Measurements from ENCODE around the gene ABCA7. TPM values are rescaled to one million over a fixed set of nuclear protein-coding genes. Genes with fewer than 3 reads are reported as not detected.

Gene ABCA7
- total and polyA plus RNA-seq, 2 of the 13 experiments (the other 11 are each of a cell fraction or from before 2014, with no cell fraction given): 4.4 to 32.4 TPM

DNA sequence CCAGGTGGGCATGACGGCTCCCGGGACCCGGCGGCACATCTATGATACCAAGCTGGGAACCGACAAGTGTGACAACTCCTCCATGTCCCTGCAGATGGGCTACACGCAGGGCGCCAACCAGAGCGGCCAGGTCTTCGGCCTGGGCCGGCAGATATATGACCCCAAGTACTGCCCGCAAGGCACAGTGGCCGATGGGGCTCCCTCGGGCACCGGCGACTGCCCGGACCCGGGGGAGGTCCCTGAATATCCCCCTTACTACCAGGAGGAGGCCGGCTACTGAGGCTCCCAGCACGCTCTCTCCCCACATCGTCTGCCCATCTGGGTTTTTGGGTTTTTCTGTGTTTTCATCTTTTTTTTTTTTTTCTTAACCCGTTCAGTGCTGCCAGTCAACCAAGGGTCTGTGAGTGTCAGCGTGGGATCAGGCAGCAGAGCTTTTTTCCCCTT lies 2.3 kb upstream of the ABCA7 start:
- POLR2A ChIA-PET: interaction anchor here (1.1 kb wide), 1 partner anchor 12 kb away, joined by 3 read pairs; no protein-coding TSS in a partner anchor
- H3K36me3 ChIP-seq (replicated peaks in 1 of 2; ENCODE audit: control insufficient read depth in 1 of 2, insufficient read depth in 2 of 2, low read length in 2 of 2): peaks cover 4 to 23% of the 10 kb centered on the region in 2 experiments; a peak in 4 of 5 replicates
- no peak for DNase-seq (ENCODE audit: low spot score)
- TF ChIP-seq RBFOX2 (IDR thresholded peaks at IDR 0.05; ENCODE audit: low read depth, low read length): 0 out of 2 replicates have a peak, but pooled peaks have one; percentile 26
- 0 out of 2 replicates have a peak, but pooled peaks have one; percentile 47 for TF ChIP-seq HNRNPL (IDR thresholded peaks at IDR 0.05; ENCODE audit: low read depth, low read length)
- no peak for TF ChIP-seq ISX (CRISPR knock-in tag; conservative IDR thresholded peaks at IDR 0.05)
- no peaks in the 10 kb centered on the region for H4K20me1 ChIP-seq (ENCODE audit: insufficient read depth, low read length)
- H3K27me3 ChIP-seq (ENCODE audit: control insufficient read depth in 1 of 2, insufficient read depth in 2 of 2, low read length in 2 of 2): no peaks in the 10 kb centered on the region
- H3K9me3 ChIP-seq (ENCODE audit: low read length): no peaks in the 10 kb centered on the region
- intact Hi-C loops (cut with micrococcal nuclease; ENCODE audit: unreplicated experiment) (no loop called here), in situ Hi-C loops (cut with HindIII; ENCODE audit: extremely low pct_ligation_motif_present, low pct_unique_long_range_greater_than_20kb) (no loop called here)
- no peak overlapping the region for H3K27ac ChIP-seq (ENCODE audit: extremely low read length, insufficient read depth, low read length)
- peaks cover 25% of the 10 kb centered on the region for H3K4me1 ChIP-seq (ENCODE audit: insufficient read depth, low read length)
- H3K9ac ChIP-seq (ENCODE audit: insufficient read depth, low read depth, low read length): no peak overlapping the region
- 93% methylated on average over 19 of the region's 22 CpGs for WGBS (ENCODE audit: low lambda C conversion rate)
- H3K4me2 ChIP-seq (ENCODE audit: low read depth, low read length): no peak overlapping the region
- FAIRE-seq: no peak
- H2AFZ ChIP-seq (ENCODE audit: low read length): no peak overlapping the region
- H3K79me2 ChIP-seq (ENCODE audit: insufficient read depth, low read length): no peaks in the 10 kb centered on the region
- CTCF ChIA-PET (ENCODE audit: low intra/inter-chr PET ratio, low total read pairs): no interaction called here
- H3K4me3 ChIP-seq (replicated peaks in 1 of 3; ENCODE audit: insufficient read depth in 1 of 3, low read depth in 2 of 3, low read length in 3 of 3): no peak overlapping the region
- BruUV-seq (replicated peaks): no TSS peak
- ATAC-seq: no peak

DNA sequence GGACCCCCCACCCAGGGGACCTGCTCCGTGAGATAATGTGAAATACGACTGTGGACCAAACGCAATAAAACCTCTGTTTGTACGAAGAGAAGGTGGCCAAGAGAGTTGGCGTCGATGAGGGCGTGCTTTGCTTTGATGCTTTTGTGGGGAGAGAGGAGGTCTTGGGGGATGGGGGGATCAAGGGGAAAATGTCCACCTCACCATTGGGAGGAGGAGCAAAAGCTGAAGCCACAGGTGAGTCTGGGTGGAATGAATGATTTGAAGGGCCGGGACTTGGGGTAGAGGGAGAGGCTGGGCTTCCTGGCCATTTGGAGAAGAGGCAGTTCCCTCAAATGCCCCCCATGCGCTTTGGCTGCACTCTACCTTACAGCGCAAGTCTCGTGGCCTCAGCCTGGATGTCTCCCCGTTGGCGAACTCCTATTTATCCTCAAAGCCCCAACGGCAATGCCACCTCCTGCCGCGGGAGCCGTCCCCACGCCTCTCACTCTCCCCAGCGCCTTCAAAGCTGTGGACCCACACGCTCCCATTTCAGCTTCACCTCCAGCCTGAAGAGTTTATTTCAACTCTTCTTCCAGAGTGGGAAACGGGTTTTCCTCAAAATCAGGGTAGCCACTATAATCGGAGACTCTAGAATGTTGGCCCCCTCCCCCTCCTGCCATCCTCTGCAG lies 795 bp upstream of the ABCA7 start:
- no peak for DNase-seq (ENCODE audit: low spot score)
- peaks cover 25% of the 10 kb centered on the region for H3K4me1 ChIP-seq (ENCODE audit: insufficient read depth, low read length)

More for the DNA sequence above, 795 bp upstream of the ABCA7 start:
- Histone ChIP-seq H3K27me3 (ENCODE audit: control insufficient read depth in 1 of 2, insufficient read depth in 2 of 2, low read length in 2 of 2) (no peaks in the 10 kb centered on the region), H3K36me3 (replicated peaks in 1 of 2; ENCODE audit: control insufficient read depth in 1 of 2, insufficient read depth in 2 of 2, low read length in 2 of 2) (peaks cover 4 to 17% of the 10 kb centered on the region in 2 experiments; a peak in 4 of 5 replicates), H3K4me2 (ENCODE audit: low read depth, low read length) (peak overlapping the region; percentile 69), H3K4me3 (replicated peaks in 1 of 3; ENCODE audit: insufficient read depth in 1 of 3, low read depth in 2 of 3, low read length in 3 of 3) (peak overlapping the region in 1 of 3 experiments; percentile 79; a peak in 2 of 6 replicates), H3K27ac (ENCODE audit: extremely low read length, insufficient read depth, low read length) (no peak overlapping the region), H3K9me3 (ENCODE audit: low read length) (no peaks in the 10 kb centered on the region), H3K79me2 (ENCODE audit: insufficient read depth, low read length) (no peaks in the 10 kb centered on the region), H3K9ac (ENCODE audit: insufficient read depth, low read depth, low read length) (no peak overlapping the region), H4K20me1 (ENCODE audit: insufficient read depth, low read length) (no peaks in the 10 kb centered on the region), H2AFZ (ENCODE audit: low read length) (no peak overlapping the region)
- TF ChIP-seq, protein P1, sequence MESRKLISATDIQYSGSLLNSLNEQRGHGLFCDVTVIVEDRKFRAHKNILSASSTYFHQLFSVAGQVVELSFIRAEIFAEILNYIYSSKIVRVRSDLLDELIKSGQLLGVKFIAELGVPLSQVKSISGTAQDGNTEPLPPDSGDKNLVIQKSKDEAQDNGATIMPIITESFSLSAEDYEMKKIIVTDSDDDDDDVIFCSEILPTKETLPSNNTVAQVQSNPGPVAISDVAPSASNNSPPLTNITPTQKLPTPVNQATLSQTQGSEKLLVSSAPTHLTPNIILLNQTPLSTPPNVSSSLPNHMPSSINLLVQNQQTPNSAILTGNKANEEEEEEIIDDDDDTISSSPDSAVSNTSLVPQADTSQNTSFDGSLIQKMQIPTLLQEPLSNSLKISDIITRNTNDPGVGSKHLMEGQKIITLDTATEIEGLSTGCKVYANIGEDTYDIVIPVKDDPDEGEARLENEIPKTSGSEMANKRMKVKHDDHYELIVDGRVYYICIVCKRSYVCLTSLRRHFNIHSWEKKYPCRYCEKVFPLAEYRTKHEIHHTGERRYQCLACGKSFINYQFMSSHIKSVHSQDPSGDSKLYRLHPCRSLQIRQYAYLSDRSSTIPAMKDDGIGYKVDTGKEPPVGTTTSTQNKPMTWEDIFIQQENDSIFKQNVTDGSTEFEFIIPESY (CRISPR knock-in tag; IDR thresholded peaks at IDR 0.05): peak; percentile 29; the same call in 1 of the 2 replicates
- TF ChIP-seq, protein P2, sequence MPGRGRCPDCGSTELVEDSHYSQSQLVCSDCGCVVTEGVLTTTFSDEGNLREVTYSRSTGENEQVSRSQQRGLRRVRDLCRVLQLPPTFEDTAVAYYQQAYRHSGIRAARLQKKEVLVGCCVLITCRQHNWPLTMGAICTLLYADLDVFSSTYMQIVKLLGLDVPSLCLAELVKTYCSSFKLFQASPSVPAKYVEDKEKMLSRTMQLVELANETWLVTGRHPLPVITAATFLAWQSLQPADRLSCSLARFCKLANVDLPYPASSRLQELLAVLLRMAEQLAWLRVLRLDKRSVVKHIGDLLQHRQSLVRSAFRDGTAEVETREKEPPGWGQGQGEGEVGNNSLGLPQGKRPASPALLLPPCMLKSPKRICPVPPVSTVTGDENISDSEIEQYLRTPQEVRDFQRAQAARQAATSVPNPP (CRISPR knock-in tag; IDR thresholded peaks at IDR 0.05): no peak
- TF ChIP-seq, protein P3, sequence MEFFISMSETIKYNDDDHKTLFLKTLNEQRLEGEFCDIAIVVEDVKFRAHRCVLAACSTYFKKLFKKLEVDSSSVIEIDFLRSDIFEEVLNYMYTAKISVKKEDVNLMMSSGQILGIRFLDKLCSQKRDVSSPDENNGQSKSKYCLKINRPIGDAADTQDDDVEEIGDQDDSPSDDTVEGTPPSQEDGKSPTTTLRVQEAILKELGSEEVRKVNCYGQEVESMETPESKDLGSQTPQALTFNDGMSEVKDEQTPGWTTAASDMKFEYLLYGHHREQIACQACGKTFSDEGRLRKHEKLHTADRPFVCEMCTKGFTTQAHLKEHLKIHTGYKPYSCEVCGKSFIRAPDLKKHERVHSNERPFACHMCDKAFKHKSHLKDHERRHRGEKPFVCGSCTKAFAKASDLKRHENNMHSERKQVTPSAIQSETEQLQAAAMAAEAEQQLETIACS (CRISPR knock-in tag; IDR thresholded peaks at IDR 0.05): peak; percentile 3; the same call in 1 of the 2 replicates
- 0 out of 2 replicates have a peak, but pooled peaks have one; percentile 1 for TF ChIP-seq ZNF501 (CRISPR knock-in tag; IDR thresholded peaks at IDR 0.05)
- in situ Hi-C loops (cut with HindIII; ENCODE audit: extremely low pct_ligation_motif_present, low pct_unique_long_range_greater_than_20kb) (no loop called here), intact Hi-C loops (cut with micrococcal nuclease; ENCODE audit: unreplicated experiment) (no loop called here)
- CTCF ChIA-PET (ENCODE audit: low intra/inter-chr PET ratio, low total read pairs): no interaction called here
- 89% methylated on average over 22 of the region's 22 CpGs for WGBS (ENCODE audit: low lambda C conversion rate)
- FAIRE-seq (no peak), ATAC-seq (no peak)
- BruUV-seq (replicated peaks): no TSS peak
- POLR2A ChIA-PET: interaction anchor here (0.7 to 4.1 kb wide), 7 partner anchors 11 to 55 kb away, joined by 3 to 71 read pairs (median 4); partner anchors contain the start of genes CNN2 and RNU6-2

All from HepG2 (cell line).